HG03045 (cell line): ENCODE measurements around the gene PRKCH.
A peak's percentile ranks its signal among the peaks of the same experiment; 100 is the strongest.

Source experiments
- ATAC-seq: cut with Tn5 transposase; IDR thresholded peaks from one replicate; pipeline ENCODE4 v1.9.1; 2021; ENCODE audit warnings: mild to moderate bottlenecking, moderate library complexity; ENCODE audit not compliant: unreplicated experiment

PRKCH gene

DNA sequence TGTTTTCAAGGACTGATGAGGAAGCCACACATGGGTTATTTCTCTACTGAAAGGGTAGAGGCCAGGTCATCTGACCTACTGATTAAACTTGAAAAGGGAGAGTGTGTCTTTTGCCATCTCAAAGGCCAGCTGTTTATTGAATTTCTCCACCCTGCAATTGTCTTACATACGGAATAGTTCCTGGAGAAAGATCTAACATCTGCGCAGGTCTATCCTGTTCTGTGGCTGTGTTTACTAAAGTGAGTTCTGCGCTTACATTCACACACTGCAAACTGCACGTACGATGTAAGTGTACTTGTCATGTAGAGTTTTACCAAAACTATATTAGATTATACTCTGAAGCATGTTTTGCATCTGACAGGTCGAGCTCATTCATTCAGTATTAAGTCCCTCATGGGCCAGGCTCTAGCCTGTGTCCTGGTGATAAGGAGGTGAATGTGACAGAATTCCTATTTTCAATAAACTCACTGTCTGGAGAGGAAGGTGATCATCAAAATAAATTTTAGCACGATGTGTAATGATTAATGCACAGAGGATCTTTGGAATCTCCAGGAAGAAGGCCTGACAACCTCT, 96.6 kb downstream of the PRKCH start:
- no peak for ATAC-seq

DNA sequence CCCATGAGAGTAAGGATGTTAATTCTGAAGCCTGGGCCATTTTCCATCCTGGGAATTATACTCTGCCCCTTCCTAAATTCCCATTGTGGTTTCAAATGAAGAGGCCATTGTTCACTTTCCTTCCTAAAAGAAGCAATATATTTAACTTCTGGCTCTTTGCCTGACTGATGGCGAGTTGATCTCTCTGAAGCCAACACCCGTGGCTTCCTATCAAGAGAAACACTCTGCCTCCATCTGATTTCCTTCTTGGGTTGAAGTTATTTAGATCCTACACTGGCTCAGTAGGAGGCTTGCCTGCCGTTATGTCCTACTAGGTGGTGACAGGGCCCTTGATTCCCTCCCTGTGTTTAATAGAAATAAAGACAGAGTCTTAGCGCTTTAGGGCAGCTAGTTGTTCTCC, 97.4 kb downstream of the PRKCH start:
- no peak for ATAC-seq

DNA sequence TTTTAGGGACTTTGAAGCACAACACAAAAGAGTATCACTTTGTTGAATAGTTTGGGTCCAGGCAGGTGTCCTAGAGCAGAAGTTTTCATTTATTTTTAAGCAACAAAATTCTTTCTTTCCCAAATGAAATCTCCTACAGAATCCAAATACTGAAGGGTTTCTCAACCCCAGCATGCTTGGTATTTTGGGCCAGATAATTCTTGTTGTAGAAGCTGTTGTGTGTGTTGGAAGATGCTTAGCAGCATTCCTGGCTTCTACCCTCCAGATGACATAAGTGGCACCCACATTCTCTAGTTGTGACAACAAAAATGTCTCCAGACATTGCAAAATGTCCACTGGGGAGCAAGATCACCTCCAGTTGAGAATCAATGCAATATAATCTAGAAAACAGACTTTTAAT, 97.8 kb downstream of the PRKCH start:
- ATAC-seq, result no peak

DNA sequence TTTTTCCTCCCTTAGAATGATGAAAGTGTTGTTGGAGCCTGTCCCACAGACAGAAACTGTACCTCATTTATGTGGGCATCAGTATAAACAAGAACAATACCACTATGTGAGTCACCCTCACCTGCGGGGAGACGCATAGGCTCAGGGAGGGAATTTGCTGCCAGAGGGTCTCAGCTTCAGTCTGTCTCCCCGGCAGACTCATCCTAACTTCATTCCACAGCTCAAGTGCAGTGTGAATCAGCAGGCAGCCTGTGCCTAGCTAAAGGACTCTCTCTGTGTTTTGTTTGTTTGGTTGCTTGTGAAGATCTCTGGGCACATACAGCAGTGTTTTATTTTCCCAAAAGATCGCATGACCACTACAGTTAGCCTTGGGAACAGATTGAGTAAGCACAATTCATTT, 98.9 kb downstream of the PRKCH start:
- ATAC-seq, result no peak

DNA sequence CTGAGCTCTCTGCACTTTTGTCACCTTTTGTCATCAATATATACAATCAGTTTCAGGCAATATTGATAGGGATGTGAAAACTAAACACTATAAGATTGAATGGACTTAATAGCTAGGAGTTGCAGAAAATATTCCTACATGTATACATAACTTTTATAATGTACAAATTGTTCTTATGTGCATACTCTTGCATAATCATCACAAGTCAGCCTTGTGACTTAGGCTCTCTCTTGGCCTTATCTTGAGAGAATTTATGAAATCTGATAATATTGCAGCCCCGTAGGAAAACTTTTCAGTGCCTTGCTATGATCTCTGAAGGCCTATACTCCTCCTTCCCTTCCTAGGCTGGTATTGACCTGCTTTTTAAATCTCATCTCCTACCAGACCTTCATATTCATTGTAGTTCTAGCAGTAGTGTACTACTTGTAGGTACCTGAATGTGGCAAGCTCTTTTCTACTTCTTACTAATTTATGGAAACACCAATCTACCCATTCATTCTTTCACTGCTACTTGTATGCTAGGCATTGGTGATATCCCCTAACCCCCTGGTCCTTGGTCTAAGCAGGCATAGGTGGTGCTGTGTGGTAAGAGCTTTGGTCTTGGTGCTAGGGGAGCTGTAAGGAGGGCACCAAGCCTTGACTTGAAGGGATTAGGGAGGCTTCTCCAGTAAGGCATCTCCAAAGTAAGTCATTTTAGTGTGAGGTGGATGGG, 100.0 kb downstream of the PRKCH start:
- no peak for ATAC-seq

DNA sequence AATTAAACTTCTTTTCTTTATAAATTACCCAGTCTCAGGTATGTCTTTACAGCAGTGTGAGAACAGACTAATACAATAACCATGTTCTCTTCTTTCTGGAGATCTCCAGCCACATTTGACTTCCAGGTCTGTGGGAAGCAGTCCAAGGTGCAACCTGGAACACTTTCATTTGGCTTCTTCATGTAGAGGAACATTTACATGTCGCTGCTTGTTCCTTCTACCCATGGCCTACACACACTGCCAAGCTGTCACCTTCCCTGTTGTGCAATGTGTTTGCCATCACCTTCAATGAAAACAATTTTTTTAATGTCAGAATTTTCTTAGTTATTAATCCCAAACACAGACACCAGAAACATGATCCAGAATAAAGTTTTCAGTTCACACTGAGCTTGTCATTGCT, 104.7 kb downstream of the PRKCH start:
- ATAC-seq, result no peak

DNA sequence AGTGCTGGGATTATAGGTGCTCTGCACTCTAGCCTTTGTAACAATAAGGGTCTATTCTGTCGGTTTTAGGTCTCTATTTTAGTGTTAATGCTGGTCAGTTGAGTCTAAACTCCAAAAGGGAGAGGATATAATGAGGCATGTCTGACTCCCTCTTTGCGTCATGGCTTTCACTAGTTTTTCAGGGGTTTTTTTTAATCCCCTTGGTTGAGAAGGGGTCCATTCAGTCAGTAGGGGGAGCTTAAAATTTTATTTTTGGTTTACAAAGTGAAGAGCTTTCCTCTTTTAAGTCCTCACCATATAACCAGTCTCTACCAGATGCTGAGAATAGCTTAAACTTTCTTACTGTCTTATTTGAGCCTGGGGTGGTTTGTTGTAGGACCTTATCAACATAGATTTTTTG, 106.9 kb downstream of the PRKCH start:
- ATAC-seq, result no peak

DNA sequence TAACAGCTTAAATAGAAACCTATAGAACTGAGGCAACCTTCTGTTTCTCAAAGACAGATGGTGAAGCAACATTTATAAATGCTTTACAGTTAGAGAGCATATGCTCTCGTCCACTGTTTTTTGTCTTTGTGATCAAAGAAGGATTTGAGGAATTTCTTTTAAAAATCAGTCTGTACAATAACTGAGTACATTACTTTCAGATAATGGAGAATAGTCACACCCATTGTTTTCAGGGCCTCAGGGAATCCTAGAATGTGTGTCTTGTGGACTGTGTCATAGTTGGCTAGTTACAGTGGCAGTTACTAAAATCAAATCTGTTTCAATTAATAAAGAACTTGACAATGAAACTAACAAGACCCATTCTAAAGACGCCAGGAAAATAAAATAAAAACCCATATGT, 107.9 kb downstream of the PRKCH start:
- no peak for ATAC-seq

DNA sequence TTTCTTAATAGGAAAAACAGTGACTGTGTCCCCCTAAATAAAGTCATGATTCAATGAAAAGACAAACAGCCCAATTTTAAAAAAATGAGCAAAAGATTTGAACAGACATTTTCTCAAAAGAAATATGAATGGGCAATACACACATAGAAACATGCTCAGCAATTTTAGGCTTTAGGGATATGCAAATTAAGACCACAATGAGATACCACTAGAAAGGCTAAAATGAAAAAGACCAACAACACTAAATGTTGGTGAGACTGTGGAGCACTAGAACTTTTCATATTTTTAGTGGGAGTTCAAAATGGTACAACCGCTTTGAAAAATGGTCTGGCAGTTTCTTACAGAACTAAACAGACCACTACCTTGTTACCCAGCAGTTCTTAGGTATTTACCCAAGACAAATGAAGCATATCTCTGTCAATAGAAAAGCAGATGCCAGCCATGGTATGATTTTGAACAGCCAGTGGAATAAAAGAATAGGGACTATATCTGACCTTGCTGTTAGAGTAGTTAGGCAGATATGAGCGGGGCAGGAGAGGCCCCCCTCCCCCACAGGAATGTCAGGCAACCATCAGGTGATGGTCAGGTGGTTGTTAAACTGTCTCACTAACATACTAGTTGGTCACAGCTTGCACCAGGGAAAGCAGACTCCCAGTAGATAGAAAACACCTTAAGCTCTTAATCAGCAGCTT, 108.8 kb downstream of the PRKCH start:
- no peak for ATAC-seq

DNA sequence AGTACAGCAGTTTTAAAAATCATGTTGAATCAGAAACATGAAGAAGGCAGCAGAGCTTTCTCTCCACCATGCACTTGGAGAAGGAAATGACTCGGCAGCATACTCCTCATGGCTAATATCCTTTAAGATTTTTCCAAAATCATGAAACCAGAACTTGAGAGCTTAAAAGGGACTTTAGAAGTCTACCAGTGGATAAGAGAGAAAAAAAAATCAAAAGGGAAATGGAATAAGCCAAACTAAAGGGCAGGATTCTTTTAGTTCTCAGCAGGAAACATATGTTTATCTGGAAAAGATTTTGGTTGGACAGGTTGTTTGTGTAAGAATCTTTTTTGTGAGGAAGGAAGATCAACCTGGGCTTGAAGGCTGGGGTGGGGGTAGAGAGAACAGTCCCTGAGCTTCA, 111.8 kb downstream of the PRKCH start:
- no peak for ATAC-seq

DNA sequence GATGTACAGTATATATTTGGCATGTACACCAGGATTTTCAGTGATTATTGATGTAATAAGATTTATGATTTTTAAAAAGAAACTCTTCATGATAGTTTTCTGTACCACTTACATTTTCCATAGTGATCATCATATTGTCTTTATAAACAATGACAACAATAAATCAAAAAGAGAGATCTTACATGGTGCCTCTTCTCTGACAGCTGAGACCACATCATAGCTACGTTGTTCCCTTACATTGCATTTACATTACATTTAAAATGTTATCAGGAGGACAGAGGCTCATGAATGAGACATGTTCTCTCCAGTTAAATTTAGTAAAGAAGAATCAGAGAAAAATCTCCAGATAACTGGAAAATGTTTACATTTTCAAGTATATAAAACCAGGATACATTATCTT, 112.4 kb downstream of the PRKCH start:
- ATAC-seq, result no peak

DNA sequence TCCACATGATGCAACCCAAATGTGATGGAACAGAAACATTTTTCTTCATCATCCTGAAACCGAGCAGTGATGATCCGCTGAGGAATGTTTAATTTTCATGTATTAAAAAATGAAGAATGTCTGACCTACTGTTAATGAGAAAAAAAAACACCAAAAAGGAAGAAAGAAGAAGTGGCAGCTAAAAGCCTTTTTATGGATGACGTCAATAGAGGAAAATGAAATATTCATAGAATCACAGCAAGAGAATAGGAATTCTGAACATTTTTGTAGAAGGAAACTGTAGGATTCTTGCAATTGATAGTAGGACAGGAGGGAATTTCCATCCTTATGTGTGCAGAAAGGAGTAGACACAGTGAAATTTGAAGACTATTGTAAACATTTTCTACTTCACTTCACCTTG, 112.9 kb downstream of the PRKCH start:
- ATAC-seq, result no peak

DNA sequence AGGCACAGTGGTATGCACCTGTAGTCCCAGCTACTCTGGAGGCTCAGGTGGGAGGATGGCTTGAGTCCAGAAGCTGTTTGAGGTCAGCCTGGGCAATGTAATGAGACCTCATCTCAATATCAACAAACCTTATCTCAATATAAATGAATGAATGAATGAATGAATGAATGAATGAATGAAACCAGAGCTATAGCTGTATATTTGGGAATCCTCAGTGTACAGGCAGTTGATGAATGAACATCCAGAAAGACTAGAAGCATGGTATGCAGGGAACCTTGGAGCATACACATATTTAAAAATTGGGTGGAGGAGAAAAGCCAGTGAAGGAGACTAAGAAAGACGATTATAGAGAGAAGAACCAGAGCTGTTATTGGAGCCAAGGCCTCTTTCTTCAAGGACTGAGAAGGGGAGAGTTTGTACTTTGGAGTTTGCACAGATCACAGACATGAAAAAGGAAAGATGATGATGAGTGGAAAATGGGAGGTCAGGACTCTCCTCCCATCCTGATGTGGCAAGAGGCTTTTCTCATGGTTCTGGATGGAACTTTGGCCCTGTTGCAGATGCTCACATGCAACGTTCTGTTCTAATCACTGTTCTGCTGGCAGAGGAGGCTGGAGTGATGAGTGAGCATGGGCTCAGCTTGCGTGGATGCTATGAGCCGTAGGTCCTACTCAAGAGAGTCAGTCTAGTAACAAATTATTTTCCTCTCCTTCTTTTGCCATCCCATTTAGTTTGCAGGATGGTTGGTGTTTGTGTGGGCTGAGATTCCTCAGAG, 114.4 kb downstream of the PRKCH start:
- ATAC-seq, result no peak

DNA sequence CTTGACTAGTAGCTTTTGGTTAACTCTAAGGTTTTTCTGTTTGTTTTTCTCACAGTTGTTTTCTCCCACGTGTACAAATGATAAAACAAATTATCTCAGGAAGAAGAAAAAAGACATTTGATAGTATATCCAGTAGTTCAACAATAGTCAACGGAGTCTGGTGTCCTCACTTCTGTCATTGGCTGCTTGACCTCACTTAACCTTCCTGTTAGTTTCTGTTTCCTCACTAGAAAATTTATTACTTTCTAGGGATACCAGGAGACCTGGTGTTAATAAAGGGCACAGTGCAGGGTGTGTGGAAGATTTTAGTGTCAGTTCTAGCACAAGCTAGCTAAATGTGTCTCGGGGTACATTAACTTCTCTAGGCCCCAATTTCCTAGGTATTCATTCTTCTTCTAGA, 116.0 kb downstream of the PRKCH start:
- ATAC-seq, result no peak

DNA sequence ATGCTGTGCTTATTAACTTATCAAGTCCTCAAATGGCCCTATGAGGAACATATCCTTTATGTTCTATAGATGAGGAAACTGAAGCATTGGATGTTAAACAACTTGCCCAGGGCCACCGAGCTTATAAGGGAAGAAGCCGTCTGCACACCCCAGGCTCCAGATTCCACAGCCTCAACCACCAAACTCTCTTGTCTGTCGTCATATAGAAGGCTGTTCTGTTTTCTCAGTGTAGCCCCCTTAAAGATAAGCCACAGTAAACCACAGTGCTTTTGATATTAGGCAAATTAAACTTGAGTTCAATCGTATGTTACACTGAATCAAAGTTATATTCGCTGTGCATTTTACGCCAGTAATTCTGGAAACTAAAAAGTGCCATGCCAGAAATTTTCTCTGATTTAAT, 116.7 kb downstream of the PRKCH start:
- no peak for ATAC-seq

DNA sequence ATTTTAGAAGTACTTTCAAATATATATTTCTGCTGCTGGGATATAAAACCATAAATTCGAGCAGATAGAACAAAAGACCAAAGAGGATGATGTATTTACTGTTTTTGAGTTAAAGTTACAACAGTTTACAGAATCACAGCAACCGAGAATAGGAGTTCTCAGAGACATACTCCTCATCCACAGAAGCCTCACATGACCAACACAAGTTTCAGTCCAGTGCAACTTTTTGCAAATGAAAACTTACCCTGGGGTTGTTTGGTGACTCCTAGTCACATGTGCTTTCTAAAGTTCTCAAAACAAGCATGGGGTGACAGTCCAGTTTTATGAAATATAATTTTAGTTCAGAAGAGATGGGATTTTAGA, 117.1 kb downstream of the PRKCH start:
- peak; percentile 44 for ATAC-seq

DNA sequence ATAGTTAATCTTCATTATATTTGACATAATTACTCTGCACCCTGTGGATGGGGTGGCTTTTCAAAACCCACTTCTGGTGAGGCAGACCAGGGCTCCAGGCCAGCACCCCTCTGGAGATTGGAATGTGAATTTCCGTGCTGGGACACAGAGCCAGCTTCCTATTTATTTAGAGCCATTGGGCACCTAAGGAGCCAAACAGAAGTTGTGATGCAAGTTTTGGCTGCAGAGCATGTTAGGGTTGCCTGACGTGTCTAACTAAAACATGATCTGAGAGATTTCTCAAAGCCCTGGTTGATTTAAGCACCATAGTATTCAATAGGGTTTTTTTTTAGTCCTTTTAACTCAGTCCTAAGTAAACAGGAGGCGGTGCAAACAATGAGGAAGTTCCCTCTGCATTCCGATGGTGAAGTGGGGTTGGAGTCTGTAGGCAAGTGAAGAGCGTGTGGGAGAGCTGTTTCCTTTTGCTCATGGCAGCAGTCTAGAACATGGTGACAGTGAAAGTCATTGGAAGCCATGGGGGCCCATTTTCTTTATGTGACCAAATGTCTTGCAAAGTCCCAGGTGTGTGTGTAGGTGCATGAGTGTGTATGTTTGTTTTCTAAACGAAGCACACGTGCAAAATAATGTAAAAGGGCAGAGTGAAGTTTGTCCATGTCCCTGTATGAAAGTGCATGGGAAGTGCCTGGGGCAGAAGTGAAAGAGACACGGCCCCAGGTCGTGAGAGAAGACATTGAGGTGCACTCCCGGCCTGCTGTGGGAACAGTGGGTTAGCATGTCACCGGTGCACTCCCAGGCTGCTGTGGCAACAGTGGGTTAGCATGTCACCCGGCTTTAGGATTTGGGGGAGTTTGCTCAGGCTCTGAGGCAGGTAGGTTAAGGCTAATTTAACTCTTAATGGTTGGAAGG, 117.7 kb downstream of the PRKCH start:
- peak; percentile 12 for ATAC-seq

DNA sequence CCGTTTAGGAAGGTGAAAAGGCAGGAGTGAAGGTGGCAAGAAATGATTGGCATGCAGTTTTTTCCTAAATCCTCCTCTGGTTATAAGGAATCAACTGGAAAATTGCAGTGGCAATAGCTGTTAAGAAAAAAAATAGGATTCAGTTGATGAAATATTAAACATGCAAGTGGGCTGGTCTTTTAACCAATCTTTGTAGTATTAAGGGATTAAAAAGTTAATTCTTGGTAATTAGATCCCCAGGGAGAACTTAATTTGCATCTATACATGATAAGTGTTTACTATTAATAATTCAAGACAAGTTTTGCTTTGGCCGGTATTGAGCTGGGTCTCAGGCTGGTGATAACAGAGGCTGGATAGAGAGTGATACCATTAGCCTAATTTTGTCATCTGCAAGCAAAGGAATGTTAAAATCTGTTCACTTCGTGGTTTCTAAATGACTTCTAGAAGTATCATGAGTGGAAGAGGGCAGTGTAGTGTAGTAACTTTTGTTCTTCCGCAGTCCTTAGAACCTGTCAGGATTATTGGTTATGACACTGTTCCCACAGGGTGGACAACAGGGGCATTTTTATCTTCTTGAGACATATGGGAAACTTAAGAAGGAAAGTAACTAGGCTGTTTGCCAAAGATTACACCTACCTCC, 118.5 kb downstream of the PRKCH start:
- ATAC-seq, result no peak

DNA sequence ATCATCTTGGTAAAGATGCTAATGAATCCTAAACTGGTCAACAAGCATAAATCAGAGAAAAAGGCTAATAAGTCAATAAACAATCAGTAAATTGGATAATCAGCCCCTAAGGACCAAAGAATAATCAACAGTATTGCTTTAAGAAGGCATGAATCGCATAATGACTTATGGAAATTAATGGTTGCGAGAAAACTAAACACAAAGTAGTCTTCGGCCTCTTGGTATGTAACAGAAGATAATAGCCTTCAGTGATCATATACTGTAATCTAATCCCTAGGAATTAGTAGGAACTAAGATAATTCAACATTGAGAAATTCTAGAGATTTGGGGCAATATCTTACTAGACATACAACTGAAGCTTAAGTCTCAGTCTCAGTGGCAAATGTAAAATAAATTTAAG, 122.1 kb downstream of the PRKCH start:
- ATAC-seq, result no peak

DNA sequence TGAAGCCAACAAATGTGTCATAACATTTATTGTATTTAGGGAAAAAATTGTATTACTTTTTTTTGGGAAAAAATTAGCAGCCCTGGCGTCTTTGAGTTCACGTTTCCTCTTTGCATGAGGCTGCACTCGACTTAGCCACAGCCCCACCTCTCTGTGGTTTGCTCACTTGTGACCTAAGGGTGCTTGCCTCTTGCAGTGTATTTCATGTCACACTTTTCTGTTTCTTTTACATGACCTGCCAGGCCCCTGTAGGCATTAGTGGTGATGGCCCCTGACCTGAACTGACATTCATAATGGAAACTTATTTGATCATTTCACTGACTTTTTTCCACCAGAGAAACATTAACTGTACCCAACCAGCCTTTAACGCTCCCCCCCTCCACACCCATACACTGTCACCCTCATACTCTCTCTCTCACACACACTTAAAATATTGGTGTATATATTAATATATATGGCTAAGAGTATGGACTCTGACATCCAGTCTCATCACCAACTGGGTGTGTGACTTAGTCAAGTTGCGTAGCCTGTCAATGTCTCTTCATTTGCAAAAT, 122.9 kb downstream of the PRKCH start:
- peak; percentile 82 for ATAC-seq
